ENCODE data around the gene SYNDIG1L.
"Not testable (repeated sequence)": the region's sequence is repeated elsewhere in the genome, so short reads cannot be mapped to it uniquely, and the experiment has no call there.

SYNDIG1L gene

DNA sequence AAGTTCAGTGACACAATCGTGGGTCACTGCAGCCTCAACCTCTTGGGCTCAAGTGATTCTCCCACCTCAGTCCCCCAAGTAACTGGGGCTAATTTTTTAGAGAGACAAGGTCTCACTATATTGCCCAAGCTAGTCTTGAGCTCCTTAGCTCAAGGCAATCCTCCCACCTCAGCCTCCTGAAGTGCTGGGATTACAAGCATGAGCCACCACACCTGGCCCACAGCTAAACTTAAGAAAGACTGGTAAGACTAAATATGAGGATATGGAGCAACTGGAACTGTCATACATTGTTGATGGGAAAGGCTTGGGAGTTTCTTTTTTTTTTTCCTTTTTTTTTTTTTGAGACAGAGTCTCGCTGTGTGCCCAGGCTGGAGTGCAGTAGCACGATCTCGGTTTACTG is 43.8 kb downstream of the SYNDIG1L start:
- TF ChIP-seq CTCF (conservative IDR thresholded peaks at IDR 0.05; ENCODE audit: low read depth, low read length), result no peak
- no peak overlapping the region for H3K4me3 ChIP-seq (ENCODE audit: low read depth, low read length)
- no peak for DNase-seq (ENCODE audit: low read depth)

DNA sequence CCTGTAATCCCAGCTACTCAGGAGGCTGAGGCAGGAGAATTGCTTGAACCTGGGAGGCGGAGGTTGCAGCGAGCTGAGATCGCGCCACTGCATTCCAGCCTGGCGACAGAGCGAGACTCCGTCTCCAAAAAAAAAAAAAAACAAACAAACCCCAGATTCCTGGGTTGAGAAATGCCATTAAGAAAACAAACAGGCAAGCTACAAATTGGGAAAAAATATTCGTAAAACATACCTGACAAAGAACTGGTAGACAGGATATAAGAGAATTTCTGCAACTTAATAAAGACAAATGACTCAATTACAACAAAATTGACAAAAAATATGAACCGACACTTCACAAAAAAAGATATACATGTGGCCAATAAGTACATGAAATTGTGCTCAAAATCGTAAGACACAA is 44.4 kb downstream of the SYNDIG1L start:
- H3K4me3 ChIP-seq (ENCODE audit: low read depth, low read length); DNase-seq (ENCODE audit: low read depth): not testable (repeated sequence)

DNA sequence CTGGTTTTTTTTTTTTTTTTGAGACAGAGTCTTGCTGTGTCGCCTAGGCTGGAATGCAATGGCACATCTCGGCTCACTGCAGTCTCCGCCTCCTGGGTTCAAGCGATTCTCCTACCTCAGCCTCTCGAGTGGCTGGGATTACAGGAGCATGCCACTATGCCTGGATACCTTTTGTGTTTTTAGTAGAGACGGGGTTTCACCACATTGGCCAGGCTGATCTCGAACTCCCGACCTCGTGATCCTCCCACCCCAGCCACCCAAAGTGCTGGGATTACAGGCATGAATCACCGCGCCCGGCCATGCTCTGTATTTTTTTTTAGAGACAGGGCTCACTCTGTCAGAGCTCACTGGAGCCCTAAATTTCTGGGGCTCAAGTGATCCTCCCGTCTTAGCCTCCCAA is 45.2 kb downstream of the SYNDIG1L start:
- DNase-seq (ENCODE audit: low read depth), result no peak
- no peak for TF ChIP-seq CTCF (conservative IDR thresholded peaks at IDR 0.05; ENCODE audit: low read depth, low read length)
- H3K4me3 ChIP-seq (ENCODE audit: low read depth, low read length), result no peak overlapping the region

DNA sequence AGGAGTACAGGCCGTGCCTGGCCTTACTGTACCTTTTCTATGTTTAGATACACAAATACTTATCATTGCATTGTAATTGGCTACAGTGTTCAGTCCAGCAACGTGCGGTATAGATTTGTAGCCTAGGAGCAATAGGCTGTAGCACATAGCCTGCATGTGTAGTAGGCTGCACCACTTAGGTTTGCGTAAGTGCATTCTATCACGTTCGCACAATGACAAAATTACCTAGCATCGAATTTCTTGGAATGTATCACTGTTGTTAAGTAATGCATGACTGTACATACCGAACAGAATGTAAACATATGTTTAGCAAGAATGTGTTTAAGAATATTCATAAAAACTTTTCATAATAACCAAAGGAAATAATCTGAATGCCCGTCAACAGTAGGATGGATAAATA is 45.8 kb downstream of the SYNDIG1L start:
- DNase-seq (ENCODE audit: low read depth), result no peak

DNA sequence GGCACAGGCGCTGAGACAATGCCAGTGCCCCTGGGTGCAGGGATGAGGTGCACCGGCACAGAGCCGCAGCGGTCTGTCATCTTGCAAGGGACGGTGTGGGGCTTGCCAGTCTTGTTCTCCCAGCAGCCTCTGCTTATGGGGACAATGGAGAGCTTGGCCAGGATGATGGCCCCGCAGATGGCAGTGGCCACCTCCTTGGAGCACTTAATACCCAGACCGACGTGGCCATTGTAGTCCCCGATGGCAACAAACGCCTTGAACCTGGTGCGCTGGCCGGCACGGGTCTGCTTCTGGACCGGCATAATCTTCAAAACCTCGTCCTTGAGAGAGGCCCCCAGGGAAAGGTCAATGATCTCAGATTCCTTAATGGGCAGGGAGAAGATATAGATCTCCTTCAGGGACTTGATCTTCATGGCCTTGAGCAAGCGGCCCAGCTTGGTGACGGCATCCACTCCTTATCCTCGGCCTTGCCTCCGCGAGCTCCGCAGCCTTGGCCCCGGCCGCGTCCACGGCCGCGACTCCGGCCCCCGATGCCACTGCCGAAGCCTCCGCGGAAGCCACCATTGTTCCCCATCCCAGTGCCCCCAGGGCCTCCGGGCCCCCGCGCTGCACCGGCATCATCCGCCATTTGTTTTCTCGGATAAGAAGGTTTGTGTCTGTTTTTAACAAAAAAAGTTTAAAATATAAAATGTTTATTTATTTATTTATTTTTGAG is 47.9 kb downstream of the SYNDIG1L start:
- DNase-seq (ENCODE audit: low read depth), result no peak
- no peak overlapping the region for H3K4me3 ChIP-seq (ENCODE audit: low read depth, low read length)
- no peak for TF ChIP-seq CTCF (conservative IDR thresholded peaks at IDR 0.05; ENCODE audit: low read depth, low read length)

More for the DNA sequence above, 45.8 kb downstream of the SYNDIG1L start:
- H3K4me3 ChIP-seq (ENCODE audit: low read depth, low read length), result no peak overlapping the region
- TF ChIP-seq CTCF (conservative IDR thresholded peaks at IDR 0.05; ENCODE audit: low read depth, low read length), result no peak

DNA sequence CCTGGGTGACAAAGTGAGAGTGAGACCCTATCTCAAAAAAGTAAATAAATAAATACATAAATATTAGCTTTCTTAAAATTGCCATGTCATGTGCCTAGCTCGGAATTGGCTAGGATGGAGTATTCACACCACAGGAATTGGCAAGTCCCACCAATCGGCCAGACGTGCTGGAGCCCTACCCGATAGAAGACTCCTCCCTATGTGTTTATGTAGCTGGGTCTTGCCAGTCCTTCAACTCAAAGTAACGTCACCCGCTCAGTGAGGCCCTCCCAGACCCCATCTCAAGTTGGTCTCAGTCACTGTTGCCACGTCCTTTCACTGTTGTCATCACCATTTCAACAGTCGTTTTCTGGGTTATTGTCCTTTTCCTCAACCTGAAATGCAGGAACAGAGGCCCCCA is 57.6 kb downstream of the SYNDIG1L start:
- H3K4me3 ChIP-seq (ENCODE audit: low read depth, low read length), result no peak overlapping the region
- DNase-seq (ENCODE audit: low read depth), result no peak
- no peak for TF ChIP-seq CTCF (conservative IDR thresholded peaks at IDR 0.05; ENCODE audit: low read depth, low read length)

DNA sequence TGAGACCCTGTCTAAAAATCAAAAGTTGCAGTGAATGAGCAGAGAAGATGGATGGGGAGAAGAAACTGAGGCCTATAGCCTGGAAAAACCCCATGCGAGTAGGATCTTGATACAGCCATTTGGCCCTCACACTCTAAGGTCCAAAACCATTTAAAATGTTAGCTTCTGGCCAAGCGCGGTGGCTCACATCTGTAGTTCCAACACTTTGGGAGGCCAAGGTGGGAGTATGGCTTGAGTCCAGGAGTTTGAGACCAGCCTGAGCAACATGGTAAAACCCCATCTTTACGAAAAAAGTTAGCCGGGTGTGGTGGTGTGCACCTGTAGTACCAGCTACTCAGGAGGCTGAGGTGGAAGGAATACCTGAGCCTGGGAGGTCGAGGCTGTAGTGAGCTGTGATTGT is 58.0 kb downstream of the SYNDIG1L start:
- TF ChIP-seq CTCF (conservative IDR thresholded peaks at IDR 0.05; ENCODE audit: low read depth, low read length), result no peak
- no peak overlapping the region for H3K4me3 ChIP-seq (ENCODE audit: low read depth, low read length)
- DNase-seq (ENCODE audit: low read depth), result no peak
